OCI-LY7 (cell line): Measurements from ENCODE around the gene TBC1D13. TPM values are rescaled to one million over a fixed set of nuclear protein-coding genes. Genes with fewer than 3 reads are reported as not detected.

Experiments used
- BruUV-seq: library from RNA; stranded (reverse); fragments of 400-500 nt; replicated peaks from 2 replicates; lab custom pipeline; 2021; lab: Mats Ljungman, UMichigan
- CTCF ChIA-PET: fragments of 300-600 bp; sonication (Branson Sonifier 250); formaldehyde crosslinking; loops from one replicate; lab custom pipeline; 2022; ENCODE audit warnings: antibody characterized with exemption; ENCODE audit not compliant: unreplicated experiment; lab: Charles Lee
- POLR2A ChIA-PET: fragments of 300-600 bp; sonication (Branson Sonifier 250); formaldehyde crosslinking; loops from one replicate; lab custom pipeline; 2022; ENCODE audit warnings: antibody characterized with exemption; lab: Charles Lee
- DNase-seq: peaks from one replicate; pipeline ENCODE4 v3.0.0-alpha.2; 2015; ENCODE audit warnings: low spot score
- H2AFZ ChIP-seq: fragments of 200-600 bp; sonication (generic), shearing (Covaris generic); 2 replicates; pipeline ENCODE4 v1.6.1; 2014; ENCODE audit warnings: mild to moderate bottlenecking, antibody characterized with exemption, low read length, moderate library complexity
- H3K27ac ChIP-seq: fragments of 200-600 bp; sonication (generic); 2 replicates; pipeline ENCODE4 v1.5.1; 2014; ENCODE audit warnings: mixed run types, low read depth, mild to moderate bottlenecking, moderate library complexity, low read length, inconsistent platforms; ENCODE audit not compliant: poor library complexity, severe bottlenecking
- H3K36me3 ChIP-seq: fragments of 200-600 bp; sonication (generic); 2 replicates; pipeline ENCODE4 v1.6.1; 2014; ENCODE audit warnings: mild to moderate bottlenecking, antibody characterized with exemption, low read length, moderate library complexity, mixed read lengths; ENCODE audit not compliant: insufficient read depth
- H3K4me1 ChIP-seq: fragments of 200-600 bp; sonication (generic); 2 replicates; pipeline ENCODE4 v1.5.1; 2014; ENCODE audit warnings: mild to moderate bottlenecking, low read length; ENCODE audit not compliant: insufficient read depth, poor library complexity, severe bottlenecking
- H3K4me2 ChIP-seq: fragments of 200-600 bp; sonication (generic); 2 replicates; pipeline ENCODE4 v1.6.1; 2014; ENCODE audit warnings: mild to moderate bottlenecking, low read length
- H3K4me3 ChIP-seq: fragments of 200-600 bp; sonication (generic); 2 replicates; pipeline ENCODE4 v1.5.1; 2014; ENCODE audit warnings: mild to moderate bottlenecking, low read depth, low read length; ENCODE audit not compliant: poor library complexity, severe bottlenecking
- H3K79me2 ChIP-seq: fragments of 200-600 bp; sonication (generic); 2 replicates; pipeline ENCODE4 v1.6.1; 2016; ENCODE audit warnings: low read depth, mild to moderate bottlenecking, low read length, moderate library complexity, mixed read lengths; ENCODE audit not compliant: insufficient read depth
- H3K9me2 ChIP-seq: fragments of 200-600 bp; sonication (generic); 2 replicates; pipeline ENCODE4 v1.6.1; 2016; ENCODE audit warnings: mild to moderate bottlenecking, low read length, mixed read lengths; ENCODE audit not compliant: insufficient read depth
- H3K9me3 ChIP-seq: fragments of 200-600 bp; sonication (generic); 2 replicates; pipeline ENCODE4 v1.6.1; 2014; ENCODE audit warnings: mild to moderate bottlenecking, mixed run types, low read length, mixed read lengths
- H4K20me1 ChIP-seq: fragments of 200-600 bp; sonication (generic); 2 replicates; pipeline ENCODE4 v1.6.1; 2014; ENCODE audit warnings: mild to moderate bottlenecking, antibody characterized with exemption, low read length, moderate library complexity, mixed read lengths; ENCODE audit not compliant: insufficient read depth
- EZH2phosphoT487 ChIP-seq: fragments of 200-600 bp; sonication (generic); IDR thresholded peaks from 2 replicates; pipeline ENCODE4 v1.6.1; 2018; ENCODE audit warnings: low read depth, borderline replicate concordance, mild to moderate bottlenecking, mixed run types, antibody characterized with exemption, low read length, moderate library complexity, mixed read lengths
- intact Hi-C: fragments of 100-400 bp; cut with micrococcal nuclease; formaldehyde crosslinking; loops from one replicate; pipeline ENCODE4 v1.10.0; 2022; ENCODE audit not compliant: unreplicated experiment
- total RNA-seq, 2 experiments: library from RNA; depleted of rRNA in 1 of 2; stranded (reverse); fragments of >200 nt in 1 of 2; shearing (Covaris generic) in 1 of 2; gene quantifications; 2 replicates each; pipeline ENCODE4 v1.2.3, GENCODE V29; 2014 to 2022
- TF ChIP-seq, protein P1 (sequence below): fragments of 200-600 bp; sonication (generic); conservative IDR thresholded peaks from 2 replicates; pipeline ENCODE4 v1.5.1; 2014; ENCODE audit warnings: mild to moderate bottlenecking, antibody characterized with exemption, low read length, moderate library complexity, mixed read lengths

Gene TBC1D13
- total RNA-seq, 2 experiments from 2014 or later, result 18.7 to 24.7 TPM

DNA sequence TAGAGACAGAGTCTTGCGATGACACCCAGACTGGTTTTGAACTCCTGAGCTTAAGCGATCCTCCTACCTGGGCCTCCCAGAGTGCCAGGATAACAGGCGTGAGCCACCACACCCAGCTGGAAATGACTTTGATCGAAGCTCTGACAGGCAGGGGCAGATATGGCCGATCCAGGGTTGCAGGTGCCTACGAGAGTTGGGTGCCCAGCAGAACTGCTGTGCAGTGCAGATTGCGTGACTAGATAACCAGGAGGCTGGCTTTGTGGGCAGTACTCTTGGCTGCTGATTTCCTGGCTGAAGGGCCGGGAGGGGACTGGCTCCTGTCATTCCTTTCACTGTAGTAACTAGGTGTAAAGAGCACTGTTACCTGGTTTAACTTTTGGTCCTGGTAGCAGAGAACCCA is 11.8 kb downstream of the TBC1D13 start:
- CTCF ChIA-PET, result no interaction called here
- intact Hi-C loops, result no loop called here
- peaks cover 82% of the 10 kb centered on the region for H3K36me3 ChIP-seq

DNA sequence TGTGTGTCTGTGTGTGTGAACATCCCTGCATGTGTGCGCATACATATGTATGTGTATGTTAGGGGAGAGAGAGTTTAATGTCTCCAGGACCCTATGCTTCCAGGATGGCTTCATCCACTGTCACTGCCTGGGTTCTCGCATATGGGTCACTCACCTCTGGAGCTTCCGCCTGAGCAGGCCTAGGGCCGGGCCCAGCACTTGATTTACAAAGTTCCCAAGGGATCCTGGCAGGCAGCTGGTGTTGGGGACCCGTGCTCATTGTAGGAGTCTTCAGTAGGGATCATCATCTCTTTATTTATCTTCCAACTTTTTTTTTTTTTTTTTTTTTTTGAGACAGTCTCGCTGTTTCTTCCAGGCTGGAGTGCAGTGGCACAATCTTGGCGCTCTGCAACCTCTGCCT is 13.0 kb downstream of the TBC1D13 start:
- H3K4me3 ChIP-seq, result no peak overlapping the region
- H3K9me3 ChIP-seq, result no peaks in the 10 kb centered on the region
- no peak for DNase-seq
- intact Hi-C loops, result no loop called here
- H3K36me3 ChIP-seq, result peaks cover 80% of the 10 kb centered on the region
- no peak overlapping the region for H3K4me2 ChIP-seq
- no peaks in the 10 kb centered on the region for H3K9me2 ChIP-seq
- no peak overlapping the region for H3K27ac ChIP-seq
- H3K79me2 ChIP-seq, result no peaks in the 10 kb centered on the region
- POLR2A ChIA-PET, result interaction anchor here (0.7 kb wide), 1 partner anchor 11 kb away, joined by 5 read pairs; no protein-coding TSS in a partner anchor
- no peaks in the 10 kb centered on the region for H3K4me1 ChIP-seq
- H2AFZ ChIP-seq, result no peak overlapping the region
- no TSS peak for BruUV-seq
- no peaks in the 10 kb centered on the region for H4K20me1 ChIP-seq
- TF ChIP-seq, protein P1, sequence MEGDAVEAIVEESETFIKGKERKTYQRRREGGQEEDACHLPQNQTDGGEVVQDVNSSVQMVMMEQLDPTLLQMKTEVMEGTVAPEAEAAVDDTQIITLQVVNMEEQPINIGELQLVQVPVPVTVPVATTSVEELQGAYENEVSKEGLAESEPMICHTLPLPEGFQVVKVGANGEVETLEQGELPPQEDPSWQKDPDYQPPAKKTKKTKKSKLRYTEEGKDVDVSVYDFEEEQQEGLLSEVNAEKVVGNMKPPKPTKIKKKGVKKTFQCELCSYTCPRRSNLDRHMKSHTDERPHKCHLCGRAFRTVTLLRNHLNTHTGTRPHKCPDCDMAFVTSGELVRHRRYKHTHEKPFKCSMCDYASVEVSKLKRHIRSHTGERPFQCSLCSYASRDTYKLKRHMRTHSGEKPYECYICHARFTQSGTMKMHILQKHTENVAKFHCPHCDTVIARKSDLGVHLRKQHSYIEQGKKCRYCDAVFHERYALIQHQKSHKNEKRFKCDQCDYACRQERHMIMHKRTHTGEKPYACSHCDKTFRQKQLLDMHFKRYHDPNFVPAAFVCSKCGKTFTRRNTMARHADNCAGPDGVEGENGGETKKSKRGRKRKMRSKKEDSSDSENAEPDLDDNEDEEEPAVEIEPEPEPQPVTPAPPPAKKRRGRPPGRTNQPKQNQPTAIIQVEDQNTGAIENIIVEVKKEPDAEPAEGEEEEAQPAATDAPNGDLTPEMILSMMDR, result no peak
- no peak for TF ChIP-seq EZH2phosphoT487
- CTCF ChIA-PET, result no interaction called here

More for the DNA sequence above, 11.8 kb downstream of the TBC1D13 start:
- Histone ChIP-seq H3K4me2 (no peak overlapping the region), H3K4me1 (no peaks in the 10 kb centered on the region), H4K20me1 (no peaks in the 10 kb centered on the region), H3K27ac (no peak overlapping the region), H3K9me3 (no peaks in the 10 kb centered on the region), H3K9me2 (no peaks in the 10 kb centered on the region), H2AFZ (no peak overlapping the region), H3K79me2 (no peaks in the 10 kb centered on the region), H3K4me3 (no peak overlapping the region)
- TF ChIP-seq, protein P1, result no peak
- TF ChIP-seq EZH2phosphoT487, result no peak
- no peak for DNase-seq
- no TSS peak for BruUV-seq
- POLR2A ChIA-PET, result no interaction called here

DNA sequence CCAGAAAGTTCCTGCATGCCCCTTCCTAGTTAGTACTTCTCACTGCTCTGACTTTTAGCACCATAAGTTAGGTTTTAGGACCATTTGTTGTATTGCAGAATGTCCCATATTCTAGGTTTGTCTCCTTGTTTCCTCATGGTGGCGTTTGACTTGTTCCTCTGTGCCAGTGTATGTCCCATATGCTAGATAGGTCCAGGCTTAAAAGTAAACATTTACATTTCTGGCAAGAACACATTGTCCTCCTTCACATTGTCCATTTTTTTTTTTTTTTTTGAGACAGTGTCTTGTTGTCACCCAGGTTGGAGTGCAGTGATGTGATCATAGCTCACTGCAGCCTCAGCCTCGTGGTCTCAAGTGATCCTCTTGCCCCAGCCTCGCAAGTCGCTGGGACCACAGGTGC is 15.4 kb downstream of the TBC1D13 start:
- TF ChIP-seq, protein P1, result no peak
- TF ChIP-seq EZH2phosphoT487, result no peak
- ChIA-PET POLR2A (no interaction called here), CTCF (interaction anchor here (0.6 kb wide), 1 partner anchor 20 kb away, joined by 3 read pairs; no protein-coding TSS in a partner anchor)
- H3K36me3 ChIP-seq, result peaks cover 86% of the 10 kb centered on the region
- H3K4me2 ChIP-seq, result no peak overlapping the region
- no peak overlapping the region for H2AFZ ChIP-seq
- H3K4me3 ChIP-seq, result no peak overlapping the region
- no peak overlapping the region for H3K27ac ChIP-seq
- H4K20me1 ChIP-seq, result no peaks in the 10 kb centered on the region
- no TSS peak for BruUV-seq
- H3K9me3 ChIP-seq, result no peaks in the 10 kb centered on the region
- H3K4me1 ChIP-seq, result no peaks in the 10 kb centered on the region
- DNase-seq, result no peak
- intact Hi-C loops, result no loop called here
- no peaks in the 10 kb centered on the region for H3K9me2 ChIP-seq
- no peaks in the 10 kb centered on the region for H3K79me2 ChIP-seq
